NCI-H2081 treated with DMSO at 0.1 percent for 48 hours (cell line): Measurements from ENCODE around the gene CYFIP1.

Source experiments
- DNase-seq: peaks from one replicate; lab custom pipeline; 2025; lab: John Stamatoyannopoulos, UW

CYFIP1 gene

DNA sequence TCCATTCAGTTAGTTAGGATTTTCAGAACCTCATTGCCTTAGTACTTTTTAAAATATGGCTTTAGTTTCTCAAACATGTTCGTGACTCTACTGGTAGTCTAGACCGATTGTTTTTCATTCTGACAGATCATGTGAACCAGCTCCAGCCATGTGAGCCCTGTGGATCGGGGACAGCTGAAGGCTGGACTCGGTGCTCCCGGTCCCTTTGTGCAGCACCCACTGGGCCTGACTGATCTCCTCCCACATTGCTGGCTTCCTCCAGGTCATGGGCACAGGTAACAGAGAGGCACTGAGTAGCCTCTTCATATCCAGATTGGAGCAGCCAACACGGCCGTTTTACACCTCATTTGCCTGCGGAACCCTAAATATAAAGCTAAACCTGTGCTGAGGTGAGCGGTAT lies 111.2 kb downstream of the CYFIP1 start:
- no peak for DNase-seq

DNA sequence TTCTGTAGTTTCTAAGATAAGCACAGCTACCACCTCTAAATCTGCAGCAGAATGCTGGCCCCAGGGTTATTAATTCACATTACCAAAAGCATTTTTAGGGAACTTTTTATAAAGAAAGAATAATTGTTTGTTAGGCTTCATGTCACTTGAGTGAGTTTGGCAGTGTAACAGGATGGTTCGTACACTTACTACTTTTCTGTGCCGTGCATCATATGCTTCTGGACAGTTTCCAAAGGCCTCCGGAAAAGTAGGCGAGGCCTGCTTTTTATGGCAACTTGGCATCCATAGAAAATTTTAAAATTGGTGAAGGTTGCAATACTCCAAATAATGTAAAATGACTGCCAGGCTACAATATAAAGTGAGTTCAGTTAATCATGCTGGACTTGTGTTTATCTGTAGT lies 111.7 kb downstream of the CYFIP1 start:
- DNase-seq = no peak

DNA sequence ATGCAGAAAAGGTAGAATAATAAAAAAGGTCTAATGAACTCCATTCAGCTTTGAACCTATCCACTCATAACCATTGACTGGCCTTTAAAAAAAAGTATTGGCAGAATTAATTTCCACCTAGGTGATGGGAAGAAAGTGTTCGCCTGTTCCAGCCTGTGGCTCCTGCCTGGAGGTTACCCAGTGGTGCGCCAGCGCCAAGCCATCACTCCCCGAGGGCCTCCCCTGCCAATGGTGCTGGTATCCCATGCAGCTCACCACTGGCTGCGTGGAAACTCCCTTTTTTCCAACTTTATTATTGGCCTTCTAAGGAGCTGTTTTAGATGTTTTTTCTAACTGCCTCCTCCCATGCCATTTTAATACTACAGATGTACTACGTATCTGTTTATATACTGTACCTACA lies 112.3 kb downstream of the CYFIP1 start:
- DNase-seq = no peak

DNA sequence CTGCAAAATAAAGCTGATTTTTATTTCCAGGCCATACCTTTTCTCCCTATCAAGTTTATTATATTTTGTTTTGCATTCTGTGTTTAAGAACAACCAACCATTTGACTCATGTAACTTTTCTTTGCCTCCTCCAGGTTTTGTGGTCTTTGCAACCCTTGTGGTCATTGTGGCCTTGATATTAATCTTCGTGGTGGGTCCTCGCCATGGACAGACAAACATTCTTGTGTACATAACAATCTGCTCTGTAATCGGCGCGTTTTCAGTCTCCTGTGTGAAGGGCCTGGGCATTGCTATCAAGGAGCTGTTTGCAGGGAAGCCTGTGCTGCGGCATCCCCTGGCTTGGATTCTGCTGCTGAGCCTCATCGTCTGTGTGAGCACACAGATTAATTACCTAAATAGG lies 114.1 kb downstream of the CYFIP1 start:
- no peak for DNase-seq

DNA sequence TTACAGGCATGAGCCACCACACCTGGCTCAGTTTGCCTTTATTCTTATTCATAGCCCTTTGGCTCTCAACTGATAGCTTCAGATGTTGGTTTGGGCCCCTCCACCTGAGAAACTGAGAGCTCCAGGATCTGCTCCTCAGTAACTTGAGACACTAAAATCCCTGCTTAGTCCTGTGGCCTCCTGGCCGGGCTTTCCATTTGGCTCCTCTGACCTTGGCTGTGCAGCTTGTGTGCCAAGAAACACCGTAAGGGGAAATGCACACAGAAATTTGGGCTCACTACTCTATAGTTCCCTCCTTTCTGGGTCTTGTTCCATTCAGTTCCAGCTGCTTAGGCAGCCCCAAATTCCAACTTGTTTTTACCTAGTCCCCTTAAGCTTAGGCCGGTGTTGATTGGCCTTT lies 116.8 kb downstream of the CYFIP1 start:
- no peak for DNase-seq

DNA sequence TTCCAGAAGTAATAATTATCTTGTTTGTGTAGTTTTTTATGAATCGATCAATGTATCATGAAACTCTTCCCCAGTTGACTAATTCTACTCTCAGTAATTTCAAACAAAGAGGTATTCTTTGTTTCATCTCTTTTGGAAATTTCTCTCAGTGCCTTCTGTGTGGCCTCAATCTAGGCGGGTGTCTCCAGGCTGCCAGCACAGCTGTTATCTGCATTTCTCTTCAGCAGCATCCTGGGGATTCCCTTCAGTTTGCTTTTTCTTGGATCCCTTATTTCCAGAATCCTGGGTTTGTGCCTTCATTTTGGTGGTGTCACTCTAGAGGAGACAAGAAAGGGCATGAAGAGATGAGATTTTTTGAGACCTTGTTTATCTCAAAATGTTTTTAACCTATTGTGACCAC lies 119.0 kb downstream of the CYFIP1 start:
- no peak for DNase-seq

DNA sequence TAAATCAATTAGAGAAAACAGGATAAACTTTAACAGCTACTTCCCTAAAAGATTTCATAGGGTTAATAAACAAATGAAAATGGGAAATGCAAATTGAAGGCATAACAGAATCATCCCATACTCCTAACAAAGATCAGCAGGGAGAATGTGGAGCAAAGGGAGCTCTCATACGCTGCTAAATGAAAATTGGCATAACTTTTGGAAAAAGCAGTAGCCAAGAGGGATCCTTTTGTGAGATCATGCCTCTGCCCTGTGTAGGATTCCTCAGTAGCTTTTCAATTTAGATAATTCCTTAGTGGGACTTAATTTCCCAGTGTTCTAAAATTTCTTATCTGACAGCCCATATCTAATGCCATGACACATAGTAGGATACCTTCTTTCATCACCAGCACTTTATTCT lies 123.5 kb downstream of the CYFIP1 start:
- DNase-seq = no peak

DNA sequence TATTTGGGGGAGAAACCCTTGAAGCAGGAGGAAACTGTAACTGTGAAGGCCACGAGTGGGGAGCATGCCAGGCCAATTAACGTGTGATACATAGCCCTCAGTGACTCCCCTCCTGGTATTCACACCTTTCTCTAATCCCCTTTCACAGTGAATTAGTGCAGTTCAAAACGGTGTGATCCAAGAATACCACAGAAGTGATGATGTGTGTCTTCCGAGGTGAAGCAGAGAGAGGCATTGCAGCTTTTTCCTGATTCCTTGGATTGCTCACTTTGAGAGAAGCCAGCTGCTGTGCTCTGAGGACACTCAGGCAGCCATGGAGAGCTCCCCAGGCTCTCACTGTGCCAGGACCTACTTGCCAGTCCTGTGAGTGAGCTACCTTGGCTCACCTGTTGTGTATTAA lies 124.4 kb downstream of the CYFIP1 start:
- no peak for DNase-seq

DNA sequence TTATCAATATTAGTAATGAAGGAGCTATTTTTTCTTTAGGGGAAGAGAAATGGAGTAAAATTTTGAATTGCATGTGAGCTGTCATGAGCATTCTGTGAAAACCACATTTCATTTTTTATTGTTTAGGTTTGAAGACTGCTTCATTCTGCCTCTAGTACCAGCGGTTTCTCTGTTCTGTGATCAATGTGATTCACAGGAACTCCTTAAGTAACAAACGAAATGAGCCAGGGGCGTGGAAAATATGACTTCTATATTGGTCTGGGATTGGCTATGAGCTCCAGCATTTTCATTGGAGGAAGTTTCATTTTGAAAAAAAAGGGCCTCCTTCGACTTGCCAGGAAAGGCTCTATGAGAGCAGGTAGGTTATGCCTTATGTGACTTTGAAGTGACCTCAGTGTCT lies 128.7 kb downstream of the CYFIP1 start:
- DNase-seq = no peak

DNA sequence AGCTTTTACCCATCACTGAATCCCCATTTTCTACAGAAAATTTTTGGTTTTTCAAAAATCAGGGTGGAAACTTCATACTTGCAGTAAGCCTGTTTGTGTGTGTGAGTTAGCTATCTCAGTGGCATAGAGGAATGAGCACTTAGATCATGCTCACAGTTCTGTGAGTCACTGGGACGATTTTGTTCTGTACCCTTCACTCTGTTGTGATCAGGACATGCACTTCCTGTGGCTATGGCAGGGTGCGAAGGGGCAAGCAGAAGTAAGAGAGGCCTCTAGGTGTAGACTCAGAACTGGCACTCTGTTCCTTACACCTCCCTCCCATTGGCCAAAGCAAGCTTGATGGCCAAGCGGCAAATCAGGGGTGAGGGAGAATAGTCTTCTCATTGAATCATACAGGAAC lies 130.1 kb downstream of the CYFIP1 start:
- no peak for DNase-seq

DNA sequence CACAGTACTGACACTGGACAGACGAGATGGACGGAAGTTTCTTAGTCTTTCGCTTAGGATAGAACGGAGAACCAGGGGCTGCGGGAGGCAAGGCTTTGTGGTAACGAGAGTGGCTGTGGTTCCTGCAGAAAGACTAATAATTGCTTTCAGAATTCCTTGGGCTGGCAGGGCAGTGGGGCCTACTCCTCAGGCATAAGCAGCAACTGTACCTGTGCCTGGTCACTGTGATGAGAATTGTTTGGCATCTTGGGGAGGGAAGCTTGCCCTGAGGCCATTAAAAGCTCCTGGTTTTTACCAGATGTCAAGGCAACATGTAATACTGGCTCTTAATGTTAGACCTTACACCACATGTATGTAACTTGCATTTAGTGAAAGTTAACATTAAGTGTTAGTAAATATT lies 134.1 kb downstream of the CYFIP1 start:
- no peak for DNase-seq

DNA sequence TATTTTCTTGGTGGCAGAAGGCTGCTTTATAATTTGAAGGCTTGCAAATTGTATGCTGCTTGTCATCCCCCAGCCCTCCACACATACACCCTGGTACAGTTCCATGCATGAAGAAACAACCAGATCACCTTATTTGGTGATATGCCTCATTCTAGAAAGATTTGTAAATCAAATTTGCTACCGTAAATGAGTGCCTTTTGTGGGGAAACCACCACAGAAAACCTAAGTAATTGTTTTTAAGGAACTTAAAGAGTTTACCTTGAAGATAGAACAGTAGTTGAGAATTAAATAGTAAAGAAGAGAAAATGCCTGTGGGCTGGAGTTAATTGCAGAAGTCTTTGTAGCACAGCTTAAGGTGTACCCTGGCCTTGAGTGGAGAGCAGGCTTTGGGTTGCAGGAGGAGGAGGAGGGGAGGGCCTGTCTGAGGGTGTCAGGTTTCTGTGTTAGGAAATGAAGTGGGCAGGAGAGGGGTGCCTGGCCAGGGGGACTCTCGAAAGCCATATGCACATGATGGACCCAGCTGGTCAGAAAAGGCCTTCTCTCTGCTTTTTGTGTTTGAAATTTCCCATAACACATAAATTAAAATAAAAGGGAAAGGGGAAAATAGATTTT lies 134.8 kb downstream of the CYFIP1 start:
- no peak for DNase-seq

DNA sequence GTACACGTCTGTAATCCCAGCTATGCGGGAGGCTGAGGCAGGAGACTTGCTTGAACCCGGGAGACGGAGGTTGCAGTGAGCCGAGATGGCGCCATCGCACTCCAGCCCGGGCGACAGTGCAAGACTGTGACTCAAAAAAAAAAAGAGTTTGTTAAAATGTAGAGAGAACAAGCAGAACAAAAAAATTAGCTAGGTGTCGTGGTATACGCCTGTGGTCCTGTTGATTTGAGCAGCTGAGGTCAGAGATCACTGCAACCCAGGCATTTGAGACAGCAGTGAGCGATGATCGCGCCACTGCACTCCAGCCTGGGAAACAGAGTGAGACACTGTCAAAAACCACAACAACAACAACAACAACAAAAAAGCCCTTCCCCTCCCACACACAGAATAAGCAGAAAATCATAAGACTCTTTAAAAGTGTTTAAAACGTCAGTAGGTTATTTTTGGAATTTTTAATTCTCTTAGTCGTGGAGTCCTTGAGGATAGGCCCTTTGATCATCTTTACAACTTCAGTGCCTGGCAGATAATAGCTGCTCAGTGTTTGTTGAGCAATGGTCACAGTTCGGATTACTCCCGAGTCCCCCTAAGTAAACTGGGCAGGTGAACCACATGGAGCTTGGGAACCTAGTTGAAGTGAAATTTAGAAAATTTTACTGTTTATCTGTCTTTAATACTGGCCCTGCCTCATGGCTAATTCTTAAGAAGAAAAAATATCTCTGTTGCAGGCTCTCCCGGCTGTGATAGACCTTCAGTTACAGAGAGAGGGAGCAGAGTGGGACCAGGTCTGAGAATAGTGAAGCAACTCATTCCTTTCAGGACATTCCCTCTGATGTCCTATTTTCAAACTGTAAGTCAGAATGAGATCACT lies 135.5 kb downstream of the CYFIP1 start:
- DNase-seq = no peak

DNA sequence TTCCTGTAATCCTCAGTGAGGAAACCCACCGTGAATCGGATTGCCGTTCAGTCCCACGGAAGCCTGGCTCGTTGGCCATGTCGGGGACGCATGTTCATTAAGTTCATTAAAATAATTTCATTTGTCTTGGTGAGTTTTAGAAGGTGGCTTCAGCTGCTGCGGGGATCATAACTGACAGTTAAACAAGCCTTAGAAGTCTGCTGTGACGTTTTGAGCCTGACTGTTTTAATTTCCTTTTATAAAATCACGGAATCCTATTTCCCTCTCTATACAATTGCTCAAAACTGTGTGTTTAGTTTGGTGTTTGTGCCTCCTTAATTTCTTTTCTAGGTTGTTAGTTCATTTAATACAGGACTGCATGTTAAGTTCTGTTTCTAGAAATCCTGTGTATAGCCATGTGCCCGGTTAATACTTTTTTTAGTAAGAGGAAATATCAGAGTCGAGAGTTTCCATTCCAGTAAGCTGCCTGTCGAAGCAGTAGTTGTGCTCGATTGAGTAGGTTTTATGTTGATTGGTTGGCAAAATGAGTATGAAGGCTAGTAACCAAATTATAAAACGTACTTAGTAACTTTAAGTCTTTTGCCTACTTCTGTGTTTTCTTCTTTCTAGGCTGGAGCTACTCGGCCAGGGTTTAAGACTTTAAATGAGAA lies 141.0 kb downstream of the CYFIP1 start:
- DNase-seq = no peak

DNA sequence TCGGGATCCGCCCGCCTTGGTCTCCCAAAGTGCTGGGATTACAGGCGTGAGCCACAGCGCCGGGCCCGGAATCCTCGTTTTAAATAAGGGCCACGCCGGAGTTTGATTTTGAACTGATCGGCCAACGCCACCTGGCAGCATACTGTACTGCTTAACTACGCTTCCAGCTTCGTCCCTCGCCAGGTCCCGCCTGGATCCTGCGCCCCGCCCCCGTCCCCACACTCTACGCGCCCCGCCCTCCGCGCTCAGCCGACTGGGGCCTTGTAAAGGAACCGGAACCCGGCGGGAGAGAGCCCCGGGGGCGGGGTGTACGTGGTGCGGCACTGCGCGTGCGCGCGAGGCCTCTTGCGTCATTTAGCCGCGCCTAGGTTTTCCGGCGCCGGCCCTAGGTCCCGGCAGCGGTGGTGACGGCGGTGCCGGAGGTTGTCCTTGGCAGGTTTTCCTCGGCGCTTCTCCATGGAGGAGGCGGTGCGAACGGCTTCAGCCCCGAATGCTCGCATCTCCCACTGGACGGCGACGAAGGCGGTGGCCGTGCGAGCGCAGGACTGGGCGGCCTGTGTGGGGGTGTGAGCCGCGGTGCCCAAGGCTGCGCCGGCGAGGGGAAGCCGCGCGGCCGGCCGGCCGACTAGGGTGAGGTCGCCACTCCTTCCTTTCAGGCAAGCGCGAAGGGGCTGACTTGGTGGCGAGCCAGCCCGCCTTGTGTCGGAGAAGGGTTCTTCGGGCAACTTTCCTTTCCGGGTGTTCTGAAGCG lies 141.7 kb downstream of the CYFIP1 start, which contains the start of gene NIPA2:
Gene NIPA2 (plus strand): TSS at position 375 of the 751 bp plus-strand sequence. CDS start 13,066 bp downstream, outside the sequence.
- peak; percentile 87 for DNase-seq

DNA sequence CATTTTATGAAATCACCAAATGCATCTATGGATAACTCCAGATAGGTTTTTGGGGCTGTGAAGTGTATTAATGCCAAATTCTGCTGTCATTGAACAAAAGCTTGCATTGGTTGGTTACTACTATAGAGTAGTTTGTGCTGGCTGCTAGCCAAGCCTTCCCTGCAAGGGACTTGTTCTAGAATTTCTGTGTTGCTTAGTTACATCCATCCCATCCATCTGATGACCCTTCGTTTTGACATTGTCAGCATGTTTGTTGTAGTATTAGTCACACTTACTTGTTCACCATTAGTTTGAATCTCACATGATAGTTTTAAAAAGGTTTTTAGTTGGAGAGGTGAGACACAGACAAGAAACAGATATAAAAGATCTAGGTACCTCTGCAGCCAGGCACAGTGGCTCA lies 148.7 kb downstream of the CYFIP1 start:
- no peak for DNase-seq

DNA sequence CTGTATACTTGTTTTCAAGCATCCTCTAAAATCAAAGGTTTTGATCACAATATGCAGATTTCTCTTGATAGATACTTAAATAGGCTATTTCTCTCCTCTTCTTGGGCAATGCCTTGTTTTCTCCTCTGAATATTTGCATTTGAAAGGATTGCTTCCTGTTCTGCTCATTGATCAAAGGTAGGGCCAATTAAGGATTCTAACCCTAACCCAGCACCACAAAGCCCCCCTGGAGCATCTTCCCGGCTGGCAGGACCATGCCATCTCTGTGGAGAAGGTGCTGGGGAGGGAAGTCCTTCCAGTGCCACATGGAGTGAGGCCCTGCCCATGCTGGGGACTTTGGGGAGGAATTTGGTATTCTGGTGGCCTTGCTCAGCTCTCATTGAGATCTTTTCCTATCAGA lies 153.0 kb downstream of the CYFIP1 start:
- DNase-seq = no peak

DNA sequence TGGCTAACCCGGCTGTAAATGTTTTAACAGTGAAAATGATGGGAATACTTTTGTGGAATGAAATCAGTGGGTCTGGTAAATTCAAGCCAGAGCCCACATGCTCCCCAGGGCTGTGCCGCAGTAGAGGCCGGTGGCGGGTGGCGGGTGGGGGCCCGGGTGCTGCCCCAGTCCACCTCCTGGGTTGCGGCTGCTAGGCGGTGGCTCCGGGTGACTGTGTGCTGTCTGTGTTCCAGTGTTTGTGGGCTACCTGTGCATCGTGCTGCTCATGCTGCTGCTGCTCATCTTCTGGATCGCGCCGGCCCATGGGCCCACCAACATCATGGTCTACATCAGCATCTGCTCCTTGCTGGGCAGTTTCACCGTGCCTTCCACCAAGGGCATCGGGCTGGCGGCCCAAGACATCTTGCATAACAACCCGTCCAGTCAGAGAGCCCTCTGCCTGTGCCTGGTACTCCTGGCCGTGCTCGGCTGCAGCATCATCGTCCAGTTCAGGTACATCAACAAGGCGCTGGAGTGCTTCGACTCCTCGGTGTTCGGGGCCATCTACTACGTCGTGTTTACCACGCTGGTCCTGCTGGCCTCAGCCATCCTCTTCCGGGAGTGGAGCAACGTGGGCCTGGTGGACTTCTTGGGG lies 156.6 kb downstream of the CYFIP1 start:
- no peak for DNase-seq

DNA sequence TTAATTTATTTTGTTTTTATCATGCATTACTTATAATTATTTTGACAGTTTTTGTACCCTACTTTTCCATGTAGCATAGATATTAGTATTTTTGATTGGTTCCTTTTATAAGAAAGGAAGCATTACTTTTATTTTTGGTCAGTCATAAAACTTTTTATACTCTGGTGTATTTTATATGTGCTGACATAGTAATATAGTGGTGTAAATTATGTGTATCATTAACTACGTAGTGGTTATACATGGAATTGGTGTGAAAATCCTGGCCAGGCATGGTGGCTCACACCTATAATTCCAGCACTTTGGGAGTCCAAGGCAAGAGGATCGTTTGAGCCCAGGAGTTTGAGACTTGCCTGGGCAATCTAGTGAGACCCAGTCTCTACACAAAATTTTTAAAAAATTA lies 160.5 kb downstream of the CYFIP1 start:
- DNase-seq = no peak
